Upper lobe of left lung (tissue), 6 donors: Measurements from ENCODE around the gene MRPL9. TPM values are rescaled to one million over a fixed set of nuclear protein-coding genes. Genes with fewer than 3 reads are reported as not detected.
A peak's percentile ranks its signal among the peaks of the same experiment; 100 is the strongest.

ENCODE experiments used
- ATAC-seq, 2 donors: fragments of 200-7000 bp; cut with Tn5 transposase; one replicate each; pipeline ENCODE4 v1.9.1; 2022; ENCODE audit warnings: mild to moderate bottlenecking in 2 of 2, moderate library complexity in 2 of 2; ENCODE audit not compliant: low FRiP score in 2 of 2
- DNase-seq, 2 donors: peaks; one replicate each; pipeline ENCODE4 v3.0.0-alpha.2; 2019 to 2020
- H3K27ac ChIP-seq, 4 donors: fragments of 200-600 bp; sonication (generic); one replicate each; pipeline ENCODE4 v1.5.1; 2016 to 2019
- H3K27me3 ChIP-seq, 4 donors: fragments of 200-600 bp; sonication (generic); one replicate each; pipeline ENCODE4 v1.5.1; 2017 to 2019
- H3K36me3 ChIP-seq, 4 donors: fragments of 200-600 bp; sonication (generic); one replicate each; pipeline ENCODE4 v1.5.1; 2016 to 2019
- H3K4me1 ChIP-seq, 4 donors: fragments of 200-600 bp; sonication (generic); one replicate each; pipeline ENCODE4 v1.5.1; 2018 to 2019
- H3K4me3 ChIP-seq, 4 donors: fragments of 200-600 bp; sonication (generic); one replicate each; pipeline ENCODE4 v1.5.1; 2017 to 2019; ENCODE audit warnings: mild to moderate bottlenecking in 2 of 4, moderate library complexity in 1 of 4
- H3K9me3 ChIP-seq, 4 donors: fragments of 200-600 bp; sonication (generic); one replicate each; pipeline ENCODE4 v1.5.1; 2018 to 2019
- EP300 ChIP-seq, 4 donors: sonication (generic); formaldehyde crosslinking; IDR thresholded peaks; one replicate each; pipeline ENCODE4 v1.5.1; 2017; ENCODE audit warnings: antibody characterized with exemption in 4 of 4, control low read depth in 2 of 4
- POLR2A ChIP-seq, 4 donors: fragments of 450-650 bp; IDR thresholded peaks; one replicate each; pipeline ENCODE4 v1.5.1; 2016 to 2017; ENCODE audit warnings: antibody characterized with exemption in 4 of 4, mild to moderate bottlenecking in 2 of 4
- POLR2AphosphoS5 ChIP-seq, 2 donors: sonication (generic); formaldehyde crosslinking; IDR thresholded peaks; one replicate each; pipeline ENCODE4 v1.5.1; 2017; ENCODE audit warnings: antibody characterized with exemption in 2 of 2
- WGBS, 2 donors: methylation state at CpG; one replicate each; pipeline ENCODE4 v1.1.5; 2017 to 2018; 5-methylcytosine and 5-hydroxymethylcytosine counted together
- total RNA-seq, 6 donors: library from RNA; depleted of rRNA in 4 of 6; stranded (reverse); fragments of >200 nt in 4 of 6; gene quantifications; one replicate each; pipeline versions ENCODE4 v1.1.0 to v1.2.1, GENCODE V29; 2016 to 2021
- TF ChIP-seq, protein P1 (sequence below), 6 experiments: fragments of 450-650 bp in 4 of 6; fragments of 200-600 bp in 2 of 6; sonication (generic) in 2 of 6; IDR thresholded peaks; one replicate each; pipeline ENCODE4 v1.5.1; 2016 to 2019; ENCODE audit warnings: antibody characterized with exemption in 6 of 6
- donor health status: DM: no; HTN: no; CAD: no; lungs with moderate emphysema.
- donor health status: DM: no; HTN: yes; CAD: no; lungs with severe emphysema.

The MRPL9 gene
- total RNA-seq, 6 donors from 2014 or later, result 27.6 to 94.3 (median 53.2) TPM

DNA sequence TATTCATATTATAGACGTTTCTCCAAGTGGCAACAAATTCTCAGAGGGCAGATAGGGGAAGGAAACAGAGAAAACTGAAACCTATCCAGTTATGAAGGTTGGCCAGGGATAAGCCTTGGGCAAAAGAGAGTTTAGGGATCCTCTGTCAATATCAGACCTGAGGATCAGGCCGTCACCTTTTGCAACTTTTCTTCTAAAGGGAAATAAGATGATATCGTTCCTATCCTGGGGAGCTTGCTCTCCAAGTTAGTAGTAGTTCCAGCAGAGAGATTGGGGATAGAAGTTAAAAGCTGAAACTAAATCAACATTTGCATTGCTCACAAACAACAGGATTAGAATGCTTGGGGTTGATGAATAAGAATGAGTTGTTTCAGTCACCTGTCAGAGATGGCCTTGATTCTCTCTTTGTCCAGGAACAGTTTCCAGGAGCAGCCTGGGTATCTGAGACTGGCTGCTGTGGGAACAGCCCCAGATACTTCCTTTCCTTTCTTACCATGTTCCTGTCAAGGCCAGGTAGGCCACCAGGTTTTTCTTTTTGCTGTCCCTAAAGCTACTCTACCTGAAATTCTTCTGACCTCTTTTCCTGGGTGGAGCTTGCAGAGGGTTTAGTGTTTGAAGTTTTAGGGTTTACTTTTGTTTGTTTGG lies 39.4 kb downstream of the MRPL9 start:
- 44 to 62% methylated on average over 3 of the region's 3 CpGs for WGBS, 2 donors
- Histone ChIP-seq H3K9me3 (no peaks in the 10 kb centered on the region), H3K27me3 (no peaks in the 10 kb centered on the region), H3K36me3 (no peaks in the 10 kb centered on the region), H3K27ac (no peak overlapping the region), H3K4me3 (no peak overlapping the region), H3K4me1 (peaks cover 17 to 23% (median 18%) of the 10 kb centered on the region in 4 donors)
- DNase-seq (no peak), ATAC-seq (no peak)
- TF ChIP-seq POLR2A (IDR thresholded peaks at IDR 0.05) (no peak), POLR2AphosphoS5 (IDR thresholded peaks at IDR 0.05) (no peak), EP300 (IDR thresholded peaks at IDR 0.05) (no peak)
- TF ChIP-seq, protein P1, sequence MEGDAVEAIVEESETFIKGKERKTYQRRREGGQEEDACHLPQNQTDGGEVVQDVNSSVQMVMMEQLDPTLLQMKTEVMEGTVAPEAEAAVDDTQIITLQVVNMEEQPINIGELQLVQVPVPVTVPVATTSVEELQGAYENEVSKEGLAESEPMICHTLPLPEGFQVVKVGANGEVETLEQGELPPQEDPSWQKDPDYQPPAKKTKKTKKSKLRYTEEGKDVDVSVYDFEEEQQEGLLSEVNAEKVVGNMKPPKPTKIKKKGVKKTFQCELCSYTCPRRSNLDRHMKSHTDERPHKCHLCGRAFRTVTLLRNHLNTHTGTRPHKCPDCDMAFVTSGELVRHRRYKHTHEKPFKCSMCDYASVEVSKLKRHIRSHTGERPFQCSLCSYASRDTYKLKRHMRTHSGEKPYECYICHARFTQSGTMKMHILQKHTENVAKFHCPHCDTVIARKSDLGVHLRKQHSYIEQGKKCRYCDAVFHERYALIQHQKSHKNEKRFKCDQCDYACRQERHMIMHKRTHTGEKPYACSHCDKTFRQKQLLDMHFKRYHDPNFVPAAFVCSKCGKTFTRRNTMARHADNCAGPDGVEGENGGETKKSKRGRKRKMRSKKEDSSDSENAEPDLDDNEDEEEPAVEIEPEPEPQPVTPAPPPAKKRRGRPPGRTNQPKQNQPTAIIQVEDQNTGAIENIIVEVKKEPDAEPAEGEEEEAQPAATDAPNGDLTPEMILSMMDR (IDR thresholded peaks at IDR 0.05), result no peak

DNA sequence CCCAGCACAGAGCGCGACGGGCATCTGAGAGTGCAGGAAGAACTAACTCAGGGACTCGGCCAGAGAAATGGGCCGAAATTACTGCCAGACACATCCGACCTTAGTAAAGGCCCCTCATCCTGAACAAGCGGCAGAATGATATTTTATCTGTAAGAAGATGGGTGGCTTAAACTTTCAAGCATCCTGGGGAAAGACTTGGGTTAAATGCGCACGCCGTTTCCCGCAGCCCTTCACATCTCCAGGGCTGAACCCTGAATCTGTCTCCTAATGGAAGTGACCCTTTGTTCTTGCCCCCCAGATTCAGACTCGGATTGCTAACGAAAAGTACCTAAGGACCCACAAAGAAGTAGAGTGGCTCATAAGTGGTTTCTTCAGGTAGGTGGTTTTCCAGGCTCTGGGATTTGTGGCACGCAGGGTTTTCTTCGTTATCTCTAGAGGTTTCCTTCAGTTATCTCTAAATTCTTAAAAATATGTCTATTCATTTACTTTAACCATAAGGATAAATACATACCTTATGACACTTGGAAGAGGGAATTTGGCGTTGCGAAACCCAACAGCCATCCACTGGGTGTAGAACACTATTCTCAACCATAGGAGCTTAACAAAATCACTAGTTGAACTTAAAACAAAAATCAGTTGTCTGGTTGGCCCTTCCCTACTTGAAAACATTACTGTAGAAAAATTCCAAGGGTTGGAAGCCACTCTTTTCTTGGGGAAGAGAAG lies 41.3 kb downstream of the MRPL9 start:
- H3K27me3 ChIP-seq, result peaks cover 0 to under 1% (median 0%) of the 10 kb centered on the region in 4 donors
- peak overlapping the region in 1 of 4 donors; percentile 64 for H3K27ac ChIP-seq
- no peak for ATAC-seq
- H3K36me3 ChIP-seq, result no peaks in the 10 kb centered on the region
- DNase-seq, result no peak
- peaks cover 18 to 38% (median 22%) of the 10 kb centered on the region in 4 donors for H3K4me1 ChIP-seq
- WGBS, 2 donors, result 20 to 28% methylated on average over 17 of the region's 17 CpGs
- TF ChIP-seq, protein P1 (IDR thresholded peaks at IDR 0.05), result no peak
- no peak for TF ChIP-seq POLR2AphosphoS5 (IDR thresholded peaks at IDR 0.05)
- no peak for TF ChIP-seq EP300 (IDR thresholded peaks at IDR 0.05)
- H3K4me3 ChIP-seq, result peak overlapping the region; percentile 12 to 59 (median 52)
- no peaks in the 10 kb centered on the region for H3K9me3 ChIP-seq

DNA sequence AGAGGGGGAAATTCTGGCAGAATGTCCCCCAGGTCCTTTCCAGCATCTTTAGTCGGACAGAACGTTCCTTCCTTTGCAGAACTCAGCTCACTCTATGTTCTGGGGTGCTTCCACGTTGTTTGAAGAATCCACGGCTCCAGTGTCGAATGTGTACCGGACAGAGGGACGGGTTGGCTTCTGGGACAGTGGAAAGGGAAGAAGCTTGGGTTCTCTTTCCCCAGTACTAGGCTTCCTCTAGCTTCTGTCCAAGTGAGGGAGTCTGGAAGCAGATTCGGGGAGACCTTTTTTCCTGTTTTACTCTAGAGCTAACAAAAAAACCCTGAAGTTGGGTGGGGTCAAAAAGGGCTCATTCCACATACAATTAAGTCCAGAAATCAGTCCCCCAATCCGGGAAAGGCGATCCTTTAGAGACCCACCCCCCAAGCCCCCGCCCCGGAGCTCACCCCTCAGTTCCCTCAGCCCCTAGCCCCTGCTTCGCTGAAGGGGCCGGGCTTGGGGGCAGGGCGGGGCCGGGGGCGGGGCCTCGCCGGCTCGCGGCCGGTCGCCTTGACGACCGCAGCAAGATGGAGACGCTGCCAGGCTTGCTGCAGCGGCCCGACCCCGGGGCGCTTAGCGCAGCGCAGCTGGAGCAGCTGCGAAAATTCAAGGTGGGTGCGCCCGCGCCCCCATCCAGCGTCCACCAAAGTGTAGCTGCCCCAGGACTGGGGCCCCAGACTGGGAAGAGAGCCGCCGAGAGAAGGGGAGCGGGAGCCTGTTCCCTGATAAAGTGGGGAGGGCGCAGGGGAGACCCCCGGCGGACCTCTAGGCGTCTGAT lies 42.1 kb downstream of the MRPL9 start, which contains the start of gene RIIAD1:
TSS of gene RIIAD1 (plus strand) at position 549 of the 814 bp plus-strand sequence. CDS start at position 564, 15 bp downstream.
- ATAC-seq (peak; percentile 42 to 91), DNase-seq (peak; percentile 31 to 90)
- Histone ChIP-seq H3K36me3 (no peaks in the 10 kb centered on the region), H3K4me1 (peaks cover 21 to 45% (median 27%) of the 10 kb centered on the region in 4 donors), H3K27ac (peak within 1 kb of the TSS; percentile 62 to 70 (median 64)), H3K27me3 (peaks cover 0 to 9% (median 4%) of the 10 kb centered on the region in 4 donors), H3K4me3 (peak within 1 kb of the TSS; percentile 12 to 59 (median 52)), H3K9me3 (no peaks in the 10 kb centered on the region)
- TF ChIP-seq, protein P1 (IDR thresholded peaks at IDR 0.05), result no peak
- TF ChIP-seq POLR2AphosphoS5 (IDR thresholded peaks at IDR 0.05) (no peak), EP300 (IDR thresholded peaks at IDR 0.05) (no peak), POLR2A (IDR thresholded peaks at IDR 0.05) (no peak)
- WGBS, 2 donors, result 5% methylated on average over 21 to 24 of the region's 44 CpGs

DNA sequence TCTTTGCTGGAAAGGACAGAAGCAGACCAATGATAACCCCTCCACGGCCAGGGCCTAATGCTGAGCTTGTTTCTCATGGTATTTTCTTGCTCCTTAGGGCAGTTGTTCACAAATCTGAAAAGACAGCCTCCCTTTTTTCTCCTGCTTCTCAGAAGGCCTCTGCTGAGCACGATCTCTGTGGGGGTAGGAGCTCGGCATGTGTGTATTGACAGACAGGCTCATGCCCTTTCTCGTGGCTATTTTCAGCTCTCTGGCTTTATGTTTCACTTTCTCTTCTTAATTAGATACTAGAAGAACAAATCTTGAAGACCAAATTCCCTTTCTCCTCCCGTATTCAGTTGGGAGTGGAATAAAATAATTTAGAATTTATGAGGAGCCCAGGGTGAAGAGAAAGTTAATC lies 42.7 kb downstream of the MRPL9 start:
- DNase-seq (no peak), ATAC-seq (peak in 1 of 2 donors; percentile 42)
- H3K36me3 ChIP-seq, result no peaks in the 10 kb centered on the region
- no peaks in the 10 kb centered on the region for H3K9me3 ChIP-seq
- H3K4me1 ChIP-seq, result peaks cover 21 to 46% (median 27%) of the 10 kb centered on the region in 4 donors
- peak overlapping the region in 3 of 4 donors; percentile 49 to 59 (median 55) for H3K4me3 ChIP-seq
- 8 to 18% methylated on average over 5 of the region's 5 CpGs for WGBS, 2 donors
- H3K27ac ChIP-seq, result peak overlapping the region; percentile 62 to 70 (median 64)
- H3K27me3 ChIP-seq, result peaks cover 0 to 13% (median 8%) of the 10 kb centered on the region in 4 donors
- TF ChIP-seq, protein P1 (IDR thresholded peaks at IDR 0.05), result no peak
- no peak for TF ChIP-seq EP300 (IDR thresholded peaks at IDR 0.05)
- no peak for TF ChIP-seq POLR2A (IDR thresholded peaks at IDR 0.05)
- no peak for TF ChIP-seq POLR2AphosphoS5 (IDR thresholded peaks at IDR 0.05)
